K562 (cell line): ENCODE measurements around the gene CPTP. TPM values are rescaled to one million over a fixed set of nuclear protein-coding genes. Genes with fewer than 3 reads are reported as not detected.

Experiments
- ASH1L ChIP-seq: fragments of 450-650 bp; IDR thresholded peaks from 2 replicates; pipeline ENCODE4 v1.6.1; 2018; ENCODE audit warnings: borderline replicate concordance, mild to moderate bottlenecking, low read depth; ENCODE audit not compliant: partially characterized antibody
- BRD4 ChIP-seq: fragments of 200-600 bp; sonication (generic); IDR thresholded peaks from 2 replicates; pipeline ENCODE4 v1.6.1; 2017; ENCODE audit warnings: inconsistent platforms
- GTF2B ChIP-seq: IDR thresholded peaks from 2 replicates; pipeline ENCODE4 v1.6.1; 2011; ENCODE audit not compliant: insufficient read length; ENCODE audit errors: extremely low read depth
- HCFC1 ChIP-seq: IDR thresholded peaks from 2 replicates; pipeline ENCODE4 v1.6.1; 2012; ENCODE audit warnings: low read depth, low read length, improper control_type of control experiment
- MTA3 ChIP-seq: fragments of 450-650 bp; formaldehyde crosslinking; IDR thresholded peaks from 2 replicates; pipeline ENCODE4 v1.6.1; 2017; ENCODE audit warnings: mild to moderate bottlenecking, borderline replicate concordance
- RBBP5 ChIP-seq: fragments of 200-600 bp; sonication (generic); IDR thresholded peaks from 2 replicates; pipeline ENCODE4 v1.6.1; 2012; ENCODE audit warnings: borderline replicate concordance, mild to moderate bottlenecking, low read length, control low read depth, inconsistent platforms; ENCODE audit not compliant: insufficient read depth, poor library complexity, severe bottlenecking
- RBM14 ChIP-seq: fragments of 200-400 bp; formaldehyde crosslinking; IDR thresholded peaks from 2 replicates; pipeline ENCODE4 v1.6.1; 2018; ENCODE audit warnings: low read depth, mild to moderate bottlenecking, low read length, moderate library complexity, borderline replicate concordance; ENCODE audit not compliant: insufficient read depth
- RHOXF2B ChIP-seq: fragments of 250-450 bp; sonication (Bioruptor Pico); conservative IDR thresholded peaks from 2 replicates; pipeline ENCODE4 v1.5.1; 2021
- SRSF7 ChIP-seq: fragments of 200-400 bp; formaldehyde crosslinking; optimal IDR thresholded peaks from 2 replicates; pipeline ENCODE3; 2017; ENCODE audit warnings: mild to moderate bottlenecking, low read depth, low read length
- UBTF ChIP-seq, 2 experiments: IDR thresholded peaks; 2 replicates each; pipeline ENCODE4 v1.6.1; 2012; ENCODE audit warnings: improper control_type of control experiment in 2 of 2, low read depth in 2 of 2, low read length in 2 of 2, borderline replicate concordance in 1 of 2
- ZBTB49 ChIP-seq: sonication (generic); formaldehyde crosslinking; IDR thresholded peaks from 2 replicates; pipeline ENCODE4 v1.8.0; 2022; ENCODE audit warnings: missing genetic modification reagents, mild to moderate bottlenecking, borderline replicate concordance
- ZBTB5 ChIP-seq: fragments of 450-650 bp; IDR thresholded peaks from 2 replicates; pipeline ENCODE4 v1.6.1; 2017; ENCODE audit warnings: antibody characterized with exemption
- ZMIZ1 ChIP-seq, 2 experiments: fragments of 150-350 bp in 1 of 2; IDR thresholded peaks; 2 replicates each; pipeline ENCODE4 v1.6.1; 2012 to 2016; ENCODE audit warnings: low read depth in 2 of 2, low read length in 2 of 2, mild to moderate bottlenecking in 1 of 2, moderate library complexity in 1 of 2
- ZNF507 ChIP-seq: conservative IDR thresholded peaks from 2 replicates; pipeline ENCODE4 v1.6.1; 2017; ENCODE audit warnings: missing genetic modification characterization, missing compliant biosample characterization
- polyA plus RNA-seq, 8 experiments: library from polyadenylated mRNA; depleted of rRNA in 4 of 8; stranded (reverse) in 5 of 8; unstranded in 3 of 8; fragments of >200 nt; fragmentation: Nextera tagmentation in 2 of 8; fragmentation: Illumina TruSeq in 1 of 8; extraction: Ambion mirVana in 2 of 8; extraction: Trizol in 1 of 8; gene quantifications; 2 replicates each; pipeline versions ENCODE4 v1.2.1 to v1.2.3, GENCODE V29; 2011 to 2014; ENCODE audit warnings: inconsistent platforms in 1 of 8, missing spikeins in 1 of 8
- total RNA-seq, 7 experiments: library from RNA; depleted of rRNA in 6 of 7; stranded (reverse); fragments of >200 nt in 6 of 7; fragmentation: Illumina TruSeq in 2 of 7; extraction: Trizol in 2 of 7; gene quantifications; 2 replicates each; pipeline versions ENCODE4 v1.2.1 to v1.2.3, GENCODE V29; 2011 to 2021; ENCODE audit warnings: low replicate concordance in 1 of 7

The CPTP gene
- total and polyA plus RNA-seq, 9 of the 15 experiments (the other 6 are each of a cell fraction or from before 2014, with no cell fraction given) = 0.11 to 25.8 (median 3.5) TPM

GRCh38 chr1:1374929-1375662 is 50.5 kb downstream of the CPTP start, which contains the start of gene AURKAIP1 (continued):
- TF ChIP-seq RBBP5 = peak; percentile 100
- TF ChIP-seq ZNF507 (tag) = no peak
- no peak; the same call in none of the 2 replicates for TF ChIP-seq RHOXF2B (CRISPR knock-in tag)
- peak; percentile 39 to 55; a peak in 2 of 4 replicates for TF ChIP-seq ZMIZ1 (IDR thresholded peaks at IDR 0.05; ENCODE audit: low read depth in 2 of 2, low read length in 2 of 2)
- TF ChIP-seq UBTF (IDR thresholded peaks at IDR 0.05; ENCODE audit: borderline replicate concordance in 1 of 2, low read depth in 2 of 2, low read length in 2 of 2) = peak; percentile 100
- peak; percentile 97 for TF ChIP-seq MTA3
- TF ChIP-seq RBM14 = no peak
- TF ChIP-seq HCFC1 = peak; percentile 98
- TF ChIP-seq ASH1L = peak; percentile 79
- TF ChIP-seq ZBTB49 = 0 out of 2 replicates have a peak, but pooled peaks have one; percentile 68
- no peak for TF ChIP-seq BRD4
- TF ChIP-seq GTF2B = peak; percentile 18
- TF ChIP-seq ZBTB5 = no peak
- no peak for TF ChIP-seq SRSF7
